Skeletal muscle cell (primary cell): ENCODE results near the gene ANGPTL2.
"Not testable (repeated sequence)": the region's sequence is repeated elsewhere in the genome, so short reads cannot be mapped to it uniquely, and the experiment has no call there.

ENCODE experiments used
- DNase-seq: peaks from one replicate; pipeline ENCODE4 v3.0.0-alpha.2; 2010; ENCODE audit warnings: low read depth
- H3K4me3 ChIP-seq: 2 replicates; pipeline ENCODE4 v1.5.1; 2011; ENCODE audit warnings: low read depth, mild to moderate bottlenecking, control low read depth, low read length, moderate library complexity

The ANGPTL2 gene

GRCh38 chr9:127158786-127159324 is 36.4 kb upstream of the ANGPTL2 start:
- no peak overlapping the region for H3K4me3 ChIP-seq
- no peak for DNase-seq

GRCh38 chr9:127155314-127155960 is 33.0 kb upstream of the ANGPTL2 start:
- no peak for DNase-seq
- no peak overlapping the region for H3K4me3 ChIP-seq

GRCh38 chr9:127154390-127155191 is 32.2 kb upstream of the ANGPTL2 start:
- peak; percentile 71 for DNase-seq
- no peak overlapping the region for H3K4me3 ChIP-seq

- no peak for DNase-seq
- no peak overlapping the region for H3K4me3 ChIP-seq
Observed at GRCh38 chr9:127154003-127154389, 31.6 kb upstream of the ANGPTL2 start.

GRCh38 chr9:127153501-127153900 is 31.1 kb upstream of the ANGPTL2 start:
- DNase-seq: no peak
- no peak overlapping the region for H3K4me3 ChIP-seq

- DNase-seq: no peak
- no peak overlapping the region for H3K4me3 ChIP-seq
Observed at GRCh38 chr9:127149463-127150390, 27.3 kb upstream of the ANGPTL2 start.

GRCh38 chr9:127149010-127149409 is 26.6 kb upstream of the ANGPTL2 start:
- H3K4me3 ChIP-seq: no peak overlapping the region
- DNase-seq: no peak

GRCh38 chr9:127148014-127148413 is 25.6 kb upstream of the ANGPTL2 start:
- no peak for DNase-seq
- no peak overlapping the region for H3K4me3 ChIP-seq

GRCh38 chr9:127147251-127147650 is 24.8 kb upstream of the ANGPTL2 start:
- no peak overlapping the region for H3K4me3 ChIP-seq

GRCh38 chr9:127146841-127147240 is 24.4 kb upstream of the ANGPTL2 start:
- not testable (repeated sequence) for DNase-seq, H3K4me3 ChIP-seq

More at GRCh38 chr9:127147251-127147650, 24.8 kb upstream of the ANGPTL2 start:
- DNase-seq: no peak

GRCh38 chr9:127144670-127145445 is 22.4 kb upstream of the ANGPTL2 start:
- DNase-seq: no peak
- no peak overlapping the region for H3K4me3 ChIP-seq

GRCh38 chr9:127143920-127144465 is 21.6 kb upstream of the ANGPTL2 start:
- no peak for DNase-seq
- H3K4me3 ChIP-seq: no peak overlapping the region

GRCh38 chr9:127142931-127143464 is 20.6 kb upstream of the ANGPTL2 start:
- H3K4me3 ChIP-seq: no peak overlapping the region
- DNase-seq: no peak

- DNase-seq: no peak
Observed at GRCh38 chr9:127142291-127142690, 19.9 kb upstream of the ANGPTL2 start.

GRCh38 chr9:127140842-127141675 is 18.6 kb upstream of the ANGPTL2 start:
- DNase-seq: no peak
- no peak overlapping the region for H3K4me3 ChIP-seq

More at GRCh38 chr9:127142291-127142690, 19.9 kb upstream of the ANGPTL2 start:
- no peak overlapping the region for H3K4me3 ChIP-seq

- H3K4me3 ChIP-seq: no peak overlapping the region
- no peak for DNase-seq
Observed at GRCh38 chr9:127140181-127140580, 17.7 kb upstream of the ANGPTL2 start.

GRCh38 chr9:127139775-127140174 is 17.3 kb upstream of the ANGPTL2 start:
- no peak for DNase-seq
- no peak overlapping the region for H3K4me3 ChIP-seq
